K562 (cell line): ENCODE results near the gene ATXN7L1. TPM values are rescaled to one million over a fixed set of nuclear protein-coding genes. Genes with fewer than 3 reads are reported as not detected.

Experiments used
- ATF1 ChIP-seq, 2 experiments: fragments of 450-650 bp in 1 of 2; IDR thresholded peaks; 2 replicates each; pipeline ENCODE4 v1.6.1; 2016; ENCODE audit warnings: missing compliant biosample characterization in 1 of 2, missing genetic modification characterization in 1 of 2
- CBFA2T2 ChIP-seq: fragments of 450-650 bp; conservative IDR thresholded peaks from 2 replicates; pipeline ENCODE4 v1.6.1; 2017; ENCODE audit warnings: mild to moderate bottlenecking
- CBX1 ChIP-seq: sonication (generic); IDR thresholded peaks from 2 replicates; pipeline ENCODE4 v1.6.1; 2016; ENCODE audit warnings: antibody characterized with exemption, low read depth, mild to moderate bottlenecking
- CREB3 ChIP-seq: fragments of 450-650 bp; conservative IDR thresholded peaks from 2 replicates; pipeline ENCODE4 v1.6.1; 2016; ENCODE audit warnings: missing genetic modification characterization, low read depth, mild to moderate bottlenecking, missing compliant biosample characterization, moderate library complexity
- FOXP4 ChIP-seq: sonication (generic); formaldehyde crosslinking; IDR thresholded peaks from 2 replicates; pipeline ENCODE4 v1.8.0; 2022; ENCODE audit warnings: mild to moderate bottlenecking, missing genetic modification reagents, borderline replicate concordance
- HMG20B ChIP-seq: fragments of 250-450 bp; sonication (Bioruptor Pico); IDR thresholded peaks from 2 replicates; pipeline ENCODE4 v1.5.0; 2021; ENCODE audit warnings: mild to moderate bottlenecking
- L3MBTL2 ChIP-seq: fragments of 450-650 bp; IDR thresholded peaks from 2 replicates; pipeline ENCODE4 v1.6.1; 2016; ENCODE audit warnings: mild to moderate bottlenecking, moderate library complexity
- MAFF ChIP-seq: IDR thresholded peaks from 2 replicates; pipeline ENCODE4 v1.6.1; 2012; ENCODE audit warnings: low read length, improper control_type of control experiment
- MCM3 ChIP-seq: fragments of 450-650 bp; IDR thresholded peaks from 2 replicates; pipeline ENCODE4 v1.6.1; 2016
- MITF ChIP-seq: IDR thresholded peaks from 2 replicates; pipeline ENCODE4 v1.6.1; 2014; ENCODE audit warnings: antibody characterized with exemption
- RAD51 ChIP-seq: fragments of 450-650 bp; IDR thresholded peaks from 2 replicates; pipeline ENCODE4 v1.7.1; 2016; ENCODE audit warnings: low read depth, mild to moderate bottlenecking, borderline replicate concordance
- RBM22 ChIP-seq: fragments of 200-400 bp; formaldehyde crosslinking; IDR thresholded peaks from 2 replicates; pipeline ENCODE4 v1.6.1; 2018; ENCODE audit warnings: low read length, low read depth; ENCODE audit not compliant: poor library complexity, severe bottlenecking
- TSHZ1 ChIP-seq: fragments of 250-450 bp; sonication (Bioruptor Pico); IDR thresholded peaks from 2 replicates; pipeline ENCODE4 v1.4.0; 2020; ENCODE audit warnings: mild to moderate bottlenecking, moderate library complexity
- ZBTB5 ChIP-seq: fragments of 450-650 bp; IDR thresholded peaks from 2 replicates; pipeline ENCODE4 v1.6.1; 2017; ENCODE audit warnings: antibody characterized with exemption
- ZC3H4 ChIP-seq: sonication (generic); formaldehyde crosslinking; IDR thresholded peaks from 2 replicates; pipeline ENCODE4 v1.9.0; 2021; ENCODE audit warnings: missing genetic modification reagents, borderline replicate concordance
- ZKSCAN1 ChIP-seq: fragments of 150-350 bp; IDR thresholded peaks from 2 replicates; pipeline ENCODE4 v1.6.1; 2016; ENCODE audit warnings: low read depth, low read length
- ZNF224 ChIP-seq: sonication (generic); formaldehyde crosslinking; IDR thresholded peaks from 2 replicates; pipeline ENCODE4 v1.8.0; 2022; ENCODE audit warnings: mild to moderate bottlenecking, missing genetic modification reagents
- ZNF586 ChIP-seq: fragments of 450-650 bp; formaldehyde crosslinking; conservative IDR thresholded peaks from 2 replicates; pipeline ENCODE4 v1.4.0; 2020; ENCODE audit warnings: mild to moderate bottlenecking, moderate library complexity
- polyA plus RNA-seq, 8 experiments: library from polyadenylated mRNA; depleted of rRNA in 4 of 8; stranded (reverse) in 5 of 8; unstranded in 3 of 8; fragments of >200 nt; fragmentation: Nextera tagmentation in 2 of 8; fragmentation: Illumina TruSeq in 1 of 8; extraction: Ambion mirVana in 2 of 8; extraction: Trizol in 1 of 8; gene quantifications; 2 replicates each; pipeline versions ENCODE4 v1.2.1 to v1.2.3, GENCODE V29; 2011 to 2014; ENCODE audit warnings: inconsistent platforms in 1 of 8, missing spikeins in 1 of 8
- total RNA-seq, 7 experiments: library from RNA; depleted of rRNA in 6 of 7; stranded (reverse); fragments of >200 nt in 6 of 7; fragmentation: Illumina TruSeq in 2 of 7; extraction: Trizol in 2 of 7; gene quantifications; 2 replicates each; pipeline versions ENCODE4 v1.2.1 to v1.2.3, GENCODE V29; 2011 to 2021; ENCODE audit warnings: low replicate concordance in 1 of 7

Gene ATXN7L1
- total and polyA plus RNA-seq, 9 of the 15 experiments (the other 6 are each of a cell fraction or from before 2014, with no cell fraction given) = 6.6 to 13.7 (median 10.7) TPM

- TF ChIP-seq L3MBTL2 = 0 out of 2 replicates have a peak, but pooled peaks have one; percentile 31
- no peak for TF ChIP-seq HMG20B (CRISPR knock-in tag)
- TF ChIP-seq ATF1 (CRISPR knock-in tag; IDR thresholded peaks at IDR 0.05) = no peak
- TF ChIP-seq ATF1 (tag; IDR thresholded peaks at IDR 0.05) = no peak
- TF ChIP-seq ZBTB5 = no peak
- TF ChIP-seq ZKSCAN1 = no peak
- no peak for TF ChIP-seq RBM22
- TF ChIP-seq MITF = no peak
- TF ChIP-seq RAD51 = peak; percentile 58
- TF ChIP-seq CBFA2T2 = 0 out of 2 replicates have a peak, but pooled peaks have one; percentile 6
- TF ChIP-seq ZNF224 = no peak
- TF ChIP-seq MCM3 = no peak
- no peak for TF ChIP-seq CREB3 (tag)
- no peak for TF ChIP-seq ZNF586 (CRISPR knock-in tag)
- TF ChIP-seq ZC3H4 (CRISPR knock-in tag) = no peak
- TF ChIP-seq CBX1 = no peak
- no peak for TF ChIP-seq MAFF
- no peak for TF ChIP-seq TSHZ1 (CRISPR knock-in tag)
- TF ChIP-seq FOXP4 (CRISPR knock-in tag) = no peak
Measured at GRCh38 chr7:105691680-105692564, 184.5 kb downstream of the ATXN7L1 start (continued).
